Activated B cell treated with CpG ODN at 0.5 μM for 24 hours (primary cell): ENCODE results near the gene RIMKLA. TPM values are rescaled to one million over a fixed set of nuclear protein-coding genes. Genes with fewer than 3 reads are reported as not detected.

Experiments used
- ATAC-seq: fragments of 200-7000 bp; cut with Tn5 transposase; one replicate; pipeline ENCODE4 v1.10.0; 2021; ENCODE audit warnings: low read depth, mild to moderate bottlenecking, moderate library complexity
- CTCF ChIA-PET: fragments of 350-600 bp; sonication (Branson Sonifier 250); formaldehyde crosslinking; loops from one replicate; lab custom pipeline; 2021; ENCODE audit warnings: antibody characterized with exemption; lab: Charles Lee
- POLR2A ChIA-PET: fragments of 350-600 bp; sonication (Branson Sonifier 250); formaldehyde crosslinking; loops from one replicate; lab custom pipeline; 2021; ENCODE audit warnings: antibody characterized with exemption; lab: Charles Lee
- DNase-seq: peaks from one replicate; pipeline ENCODE4 v3.0.0; 2022
- H3K27ac Mint-ChIP-seq: one replicate; pipeline ENCODE4 v1.8.0; 2020; ENCODE audit warnings: mixed read lengths
- H3K27me3 Mint-ChIP-seq: one replicate; pipeline ENCODE4 v1.8.0; 2021; ENCODE audit warnings: mixed read lengths
- H3K36me3 Mint-ChIP-seq: one replicate; pipeline ENCODE4 v1.8.0; 2021; ENCODE audit warnings: low read depth, mixed read lengths
- H3K4me1 Mint-ChIP-seq: one replicate; pipeline ENCODE4 v1.8.0; 2021; ENCODE audit warnings: mixed read lengths
- H3K4me3 Mint-ChIP-seq: one replicate; pipeline ENCODE4 v1.8.0; 2020; ENCODE audit warnings: mild to moderate bottlenecking, mixed read lengths
- H3K9me3 Mint-ChIP-seq: one replicate; pipeline ENCODE4 v1.8.0; 2020; ENCODE audit warnings: mixed read lengths
- CTCF ChIP-seq: fragments of 200-600 bp; IDR thresholded peaks from one replicate; pipeline ENCODE4 v1.8.0; 2022; ENCODE audit warnings: antibody characterized with exemption, mild to moderate bottlenecking
- intact Hi-C: fragments of 100-400 bp; cut with micrococcal nuclease; formaldehyde crosslinking; loops from one replicate; pipeline ENCODE4 v1.15.1; 2024
- total RNA-seq: library from RNA; stranded (reverse); gene quantifications from 2 replicates; pipeline ENCODE4 v1.2.3, GENCODE V29; 2022

Gene RIMKLA
- total RNA-seq, 1 donor from 2014 or later, result 0.02 TPM

GRCh38 chr1:42386051-42386450, 5.5 kb downstream of the RIMKLA start:
- Mint-ChIP-seq H3K9me3 (no peaks in the 10 kb centered on the region), H3K27me3 (peaks cover 28% of the 10 kb centered on the region), H3K27ac (no peak overlapping the region)

GRCh38 chr1:42392255-42392654, 11.7 kb downstream of the RIMKLA start:
- no peak overlapping the region for H3K27ac Mint-ChIP-seq
- no peak overlapping the region for H3K4me3 Mint-ChIP-seq
- H3K27me3 Mint-ChIP-seq, result peaks cover 6% of the 10 kb centered on the region
- H3K9me3 Mint-ChIP-seq, result no peaks in the 10 kb centered on the region
- POLR2A ChIA-PET, result no interaction called here
- H3K4me1 Mint-ChIP-seq, result no peaks in the 10 kb centered on the region
- no peak for TF ChIP-seq CTCF
- intact Hi-C loops, result no loop called here
- CTCF ChIA-PET, result no interaction called here
- ATAC-seq, result no peak
- H3K36me3 Mint-ChIP-seq, result no peaks in the 10 kb centered on the region
- no peak for DNase-seq

More at GRCh38 chr1:42386051-42386450, 5.5 kb downstream of the RIMKLA start:
- DNase-seq (no peak), ATAC-seq (no peak)
- Mint-ChIP-seq H3K36me3 (no peaks in the 10 kb centered on the region), H3K4me3 (no peak overlapping the region), H3K4me1 (peaks cover 3% of the 10 kb centered on the region)
- intact Hi-C loops, result no loop called here
- ChIA-PET CTCF (no interaction called here), POLR2A (no interaction called here)
- no peak for TF ChIP-seq CTCF

GRCh38 chr1:42392967-42393848, 12.6 kb downstream of the RIMKLA start:
- Mint-ChIP-seq H3K36me3 (no peaks in the 10 kb centered on the region), H3K27ac (no peak overlapping the region), H3K4me1 (no peaks in the 10 kb centered on the region), H3K9me3 (no peaks in the 10 kb centered on the region), H3K4me3 (no peak overlapping the region), H3K27me3 (peaks cover 2% of the 10 kb centered on the region)
- POLR2A ChIA-PET, result no interaction called here
- no peak for TF ChIP-seq CTCF
- DNase-seq, result no peak
- ATAC-seq, result no peak
- intact Hi-C loops, result no loop called here
- CTCF ChIA-PET, result no interaction called here

GRCh38 chr1:42399315-42400100, 18.9 kb downstream of the RIMKLA start:
- no peak overlapping the region for H3K4me3 Mint-ChIP-seq
- no peak for ATAC-seq
- no peak for DNase-seq
- no peaks in the 10 kb centered on the region for H3K36me3 Mint-ChIP-seq
- intact Hi-C loops, result no loop called here
- no peaks in the 10 kb centered on the region for H3K9me3 Mint-ChIP-seq
- no peak overlapping the region for H3K27ac Mint-ChIP-seq
- H3K4me1 Mint-ChIP-seq, result no peaks in the 10 kb centered on the region
- ChIA-PET POLR2A (no interaction called here), CTCF (no interaction called here)
- TF ChIP-seq CTCF, result no peak
- H3K27me3 Mint-ChIP-seq, result peaks cover 4% of the 10 kb centered on the region

GRCh38 chr1:42403880-42404400, 23.3 kb downstream of the RIMKLA start:
- DNase-seq, result no peak
- H3K27me3 Mint-ChIP-seq, result peaks cover 9% of the 10 kb centered on the region
- no peak for ATAC-seq
- ChIA-PET POLR2A (no interaction called here), CTCF (no interaction called here)
- H3K4me1 Mint-ChIP-seq, result no peaks in the 10 kb centered on the region
- H3K9me3 Mint-ChIP-seq, result no peaks in the 10 kb centered on the region
- no peak for TF ChIP-seq CTCF
- no peak overlapping the region for H3K4me3 Mint-ChIP-seq
- intact Hi-C loops, result no loop called here
- no peaks in the 10 kb centered on the region for H3K36me3 Mint-ChIP-seq
- no peak overlapping the region for H3K27ac Mint-ChIP-seq
